ENCODE measurements around the gene ZNF500.

ZNF500 gene

GRCh38 chr16:4760221-4760910 lies 6.6 kb downstream of the ZNF500 start:
- Histone ChIP-seq H3K9me3 (no peaks in the 10 kb centered on the region), H3K4me3 (ENCODE audit: low read depth, low read length) (no peak overlapping the region), H3K27me3 (no peaks in the 10 kb centered on the region), H3K4me1 (no peaks in the 10 kb centered on the region), H3K36me3 (peaks cover 39% of the 10 kb centered on the region)
- TF ChIP-seq CTCF (IDR thresholded peaks at IDR 0.05; ENCODE audit: low read depth, low read length): no peak
- DNase-seq: no peak

- H3K9me3 ChIP-seq: no peaks in the 10 kb centered on the region
- no peak for TF ChIP-seq CTCF (IDR thresholded peaks at IDR 0.05; ENCODE audit: low read depth, low read length)
- peaks cover 55% of the 10 kb centered on the region for H3K36me3 ChIP-seq
- no peak for DNase-seq
- no peaks in the 10 kb centered on the region for H3K4me1 ChIP-seq
- no peak overlapping the region for H3K4me3 ChIP-seq (ENCODE audit: low read depth, low read length)
- no peaks in the 10 kb centered on the region for H3K27me3 ChIP-seq
Measured at GRCh38 chr16:4755687-4756086, 11.3 kb downstream of the ZNF500 start.

GRCh38 chr16:4754865-4755264 lies 12.1 kb downstream of the ZNF500 start:
- no peak overlapping the region for H3K4me3 ChIP-seq (ENCODE audit: low read depth, low read length)
- no peaks in the 10 kb centered on the region for H3K9me3 ChIP-seq
- TF ChIP-seq CTCF (IDR thresholded peaks at IDR 0.05; ENCODE audit: low read depth, low read length): no peak
- DNase-seq: no peak
- no peaks in the 10 kb centered on the region for H3K27me3 ChIP-seq
- no peaks in the 10 kb centered on the region for H3K4me1 ChIP-seq
- peaks cover 49% of the 10 kb centered on the region for H3K36me3 ChIP-seq

GRCh38 chr16:4753227-4753626 lies 13.7 kb downstream of the ZNF500 start:
- H3K9me3 ChIP-seq: no peaks in the 10 kb centered on the region
- no peak for DNase-seq
- no peak for TF ChIP-seq CTCF (IDR thresholded peaks at IDR 0.05; ENCODE audit: low read depth, low read length)
- H3K36me3 ChIP-seq: peaks cover 43% of the 10 kb centered on the region
- no peaks in the 10 kb centered on the region for H3K4me1 ChIP-seq
- no peak overlapping the region for H3K4me3 ChIP-seq (ENCODE audit: low read depth, low read length)
- H3K27me3 ChIP-seq: no peaks in the 10 kb centered on the region

GRCh38 chr16:4752351-4753100 lies 14.4 kb downstream of the ZNF500 start:
- Histone ChIP-seq H3K4me1 (no peaks in the 10 kb centered on the region; the same call in 1 of the 2 replicates), H3K9me3 (no peaks in the 10 kb centered on the region), H3K4me3 (ENCODE audit: low read depth, low read length) (no peak overlapping the region), H3K27me3 (no peaks in the 10 kb centered on the region), H3K36me3 (peaks cover 41% of the 10 kb centered on the region)
- no peak for TF ChIP-seq CTCF (IDR thresholded peaks at IDR 0.05; ENCODE audit: low read depth, low read length)
- DNase-seq: no peak

GRCh38 chr16:4750896-4751295 lies 16.1 kb downstream of the ZNF500 start:
- no peak overlapping the region for H3K4me3 ChIP-seq (ENCODE audit: low read depth, low read length)
- DNase-seq: no peak
- H3K4me1 ChIP-seq: no peaks in the 10 kb centered on the region; the same call in 1 of the 2 replicates
- peaks cover 36% of the 10 kb centered on the region for H3K36me3 ChIP-seq
- no peaks in the 10 kb centered on the region for H3K27me3 ChIP-seq
- TF ChIP-seq CTCF (IDR thresholded peaks at IDR 0.05; ENCODE audit: low read depth, low read length): no peak
- no peaks in the 10 kb centered on the region for H3K9me3 ChIP-seq
